GM12878 (cell line): ENCODE measurements around the gene NFATC3. TPM values are rescaled to one million over a fixed set of nuclear protein-coding genes. Genes with fewer than 3 reads are reported as not detected.

ENCODE experiments used
- BRCA1 ChIP-seq: IDR thresholded peaks from 2 replicates; pipeline ENCODE4 v1.6.1; 2011; ENCODE audit warnings: low read depth, low read length, improper control_type of control experiment
- CBFB ChIP-seq: IDR thresholded peaks from 2 replicates; pipeline ENCODE4 v1.6.1; 2016; ENCODE audit warnings: antibody characterized with exemption, low read depth
- CHD1 ChIP-seq: IDR thresholded peaks from 2 replicates; pipeline ENCODE4 v1.6.1; 2012; ENCODE audit warnings: low read depth, low read length, improper control_type of control experiment
- DPF2 ChIP-seq: fragments of 450-650 bp; IDR thresholded peaks from 2 replicates; pipeline ENCODE4 v1.6.1; 2017; ENCODE audit warnings: mild to moderate bottlenecking
- EED ChIP-seq: sonication (generic); IDR thresholded peaks from 2 replicates; pipeline ENCODE4 v1.6.1; 2016; ENCODE audit warnings: antibody characterized with exemption, low read depth
- ETV6 ChIP-seq, 2 experiments: fragments of 450-650 bp in 1 of 2; IDR thresholded peaks in 1 of 2; conservative IDR thresholded peaks in 1 of 2; 2 replicates each; pipeline ENCODE4 v1.6.1; 2014; ENCODE audit warnings: antibody characterized with exemption in 1 of 2, borderline replicate concordance in 1 of 2, low read depth in 1 of 2, mild to moderate bottlenecking in 1 of 2, moderate library complexity in 1 of 2
- IKZF1 ChIP-seq: fragments of 450-650 bp; conservative IDR thresholded peaks from 2 replicates; pipeline ENCODE4 v1.6.1; 2017; ENCODE audit warnings: antibody characterized with exemption, mild to moderate bottlenecking
- IKZF2 ChIP-seq, 2 experiments: fragments of 450-650 bp; IDR thresholded peaks; 2 replicates each; pipeline ENCODE4 v1.6.1; 2017; ENCODE audit warnings: mild to moderate bottlenecking in 2 of 2, moderate library complexity in 2 of 2
- RUNX3 ChIP-seq: IDR thresholded peaks from 2 replicates; pipeline ENCODE4 v1.6.1; 2012; ENCODE audit warnings: low read length, inconsistent platforms
- ZBTB40 ChIP-seq: fragments of 450-650 bp; IDR thresholded peaks from 2 replicates; pipeline ENCODE4 v1.6.1; 2016; ENCODE audit warnings: mild to moderate bottlenecking, moderate library complexity, borderline replicate concordance
- ZNF207 ChIP-seq: fragments of 450-650 bp; IDR thresholded peaks from 2 replicates; pipeline ENCODE4 v1.6.1; 2014; ENCODE audit warnings: antibody characterized with exemption, mild to moderate bottlenecking, borderline replicate concordance
- polyA plus RNA-seq, 11 experiments: library from polyadenylated mRNA; depleted of rRNA in 4 of 11; unstranded in 6 of 11; stranded (reverse) in 5 of 11; fragments of >200 nt; fragmentation: Nextera tagmentation in 4 of 11; fragmentation: Illumina TruSeq in 1 of 11; extraction: Ambion mirVana in 4 of 11; extraction: Trizol in 1 of 11; gene quantifications; 1 replicate in 1 of 11; 2 replicates in 10 of 11; pipeline versions ENCODE4 v1.2.1 to v1.2.3, GENCODE V29; 2011 to 2016; ENCODE audit warnings: inconsistent platforms in 2 of 11, missing spikeins in 2 of 11, low read depth in 1 of 11
- total RNA-seq, 4 experiments: library from RNA; depleted of rRNA in 3 of 4; stranded (reverse); fragments of >200 nt in 3 of 4; fragmentation: Illumina TruSeq in 1 of 4; extraction: Trizol in 1 of 4; gene quantifications; 2 replicates each; pipeline versions ENCODE4 v1.2.1 to v1.2.3, GENCODE V29; 2013 to 2021
- TF ChIP-seq, protein P1 (sequence below): IDR thresholded peaks from 2 replicates; pipeline ENCODE4 v1.6.1; 2012; ENCODE audit warnings: low read depth, low read length, improper control_type of control experiment

The NFATC3 gene
- total and polyA plus RNA-seq, 10 of the 15 experiments (the other 5 are each of a cell fraction or from before 2014, with no cell fraction given) = 4.2 to 37.6 (median 24.9) TPM

DNA sequence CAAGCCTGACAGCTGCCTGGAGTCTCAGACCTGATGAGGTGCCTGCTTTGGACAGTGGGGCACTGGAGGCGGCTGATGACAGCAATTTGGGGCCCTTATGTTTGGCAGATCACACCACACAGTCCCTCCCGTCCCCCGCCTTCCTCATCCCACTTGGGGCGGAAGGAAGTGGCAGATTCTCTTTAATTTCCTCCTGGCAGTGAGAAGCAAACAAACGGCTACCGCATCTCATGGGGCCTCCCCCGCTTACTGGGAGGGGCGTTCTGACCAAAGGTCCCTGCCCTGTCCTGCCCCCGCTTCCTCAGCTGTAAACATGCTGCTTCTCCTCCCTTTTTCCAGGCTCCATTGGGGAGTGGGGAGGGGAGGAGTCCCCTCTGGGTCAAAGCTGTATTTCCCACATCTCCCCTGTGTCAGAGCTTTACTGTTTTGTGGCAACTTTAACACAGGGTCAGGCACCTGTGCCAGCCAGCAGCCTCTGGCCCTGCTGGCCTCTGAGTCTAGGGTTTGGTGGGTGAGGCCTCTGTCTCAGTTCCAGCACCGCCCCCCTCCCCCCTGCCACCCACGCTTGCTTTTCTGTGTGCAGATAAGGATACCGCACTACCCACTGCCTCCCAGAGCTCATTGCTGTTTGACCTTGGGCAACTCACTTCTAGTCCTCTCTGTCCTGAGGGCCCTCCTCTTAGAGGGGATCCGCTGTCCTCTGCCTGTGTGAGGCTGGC is 5.4 kb upstream of the NFATC3 start (continued):
- TF ChIP-seq ZBTB40 (no peak; the same call in 1 of the 2 replicates), BRCA1 (no peak), ZNF207 (no peak), IKZF2 (IDR thresholded peaks at IDR 0.05) (peak in 1 of 2 experiments; percentile 67; a peak in 3 of 4 replicates), RUNX3 (peak; percentile 16; the same call in 1 of the 2 replicates), DPF2 (peak; percentile 28; the same call in 1 of the 2 replicates), IKZF1 (peak; percentile 90), CBFB (peak; percentile 57; the same call in 1 of the 2 replicates), CHD1 (no peak), ETV6 (conservative IDR thresholded peaks at IDR 0.05 in 1 of 2, IDR thresholded peaks at IDR 0.05 in 1 of 2; ENCODE audit: borderline replicate concordance in 1 of 2, low read depth in 1 of 2) (peak in 1 of 2 experiments; percentile 97; a peak in 2 of 4 replicates), EED (peak; percentile 74)
- TF ChIP-seq, protein P1, sequence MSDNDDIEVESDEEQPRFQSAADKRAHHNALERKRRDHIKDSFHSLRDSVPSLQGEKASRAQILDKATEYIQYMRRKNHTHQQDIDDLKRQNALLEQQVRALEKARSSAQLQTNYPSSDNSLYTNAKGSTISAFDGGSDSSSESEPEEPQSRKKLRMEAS = no peak
